Neural cell (in vitro differentiated cells): ENCODE results near the gene IQCF5. TPM values are rescaled to one million over a fixed set of nuclear protein-coding genes. Genes with fewer than 3 reads are reported as not detected.

ENCODE experiments used
- H2AFZ ChIP-seq: fragments of 200-600, 300-800 bp; sonication (generic), shearing (Covaris generic); 2 replicates; pipeline ENCODE4 v1.6.0; 2014; ENCODE audit warnings: low read depth, mild to moderate bottlenecking, antibody characterized with exemption, low read length, moderate library complexity
- H3F3A ChIP-seq: fragments of 200-600 bp; shearing (Covaris generic); 2 replicates; pipeline ENCODE4 v1.6.1; 2016; ENCODE audit warnings: mild to moderate bottlenecking, moderate library complexity, mixed read lengths, antibody characterized with exemption, low read length; ENCODE audit not compliant: insufficient read depth, poor library complexity, severe bottlenecking
- H3K27ac ChIP-seq: fragments of 200-600, 300-800 bp; sonication (generic), shearing (Covaris generic); 2 replicates; pipeline ENCODE4 v1.5.1; 2014; ENCODE audit warnings: mild to moderate bottlenecking, low read length, moderate library complexity
- H3K27me3 ChIP-seq: fragments of 300-800, 200-600 bp; sonication (generic), shearing (Covaris generic); 2 replicates; pipeline ENCODE4 v1.6.0; 2014; ENCODE audit warnings: mild to moderate bottlenecking, low read depth, low read length, moderate library complexity; ENCODE audit not compliant: insufficient read depth
- H3K36me3 ChIP-seq: fragments of 300-800, 200-600 bp; sonication (generic), shearing (Covaris generic); 2 replicates; pipeline ENCODE4 v1.5.1; 2014; ENCODE audit warnings: mild to moderate bottlenecking, antibody characterized with exemption, low read length, moderate library complexity; ENCODE audit not compliant: insufficient read depth
- H3K4me2 ChIP-seq: fragments of 300-800, 200-600 bp; sonication (generic), shearing (Covaris generic); 2 replicates; pipeline ENCODE4 v1.6.0; 2014; ENCODE audit warnings: mild to moderate bottlenecking, low read length
- H3K4me3 ChIP-seq: fragments of 300-800, 200-600 bp; sonication (generic), shearing (Covaris generic); 2 replicates; pipeline ENCODE4 v1.5.1; 2014; ENCODE audit warnings: mild to moderate bottlenecking, low read length, moderate library complexity
- H3K79me2 ChIP-seq: fragments of 200-600 bp; shearing (Covaris generic); replicated peaks from 2 replicates; pipeline ENCODE4 v1.6.0; 2014; ENCODE audit warnings: mild to moderate bottlenecking, low read length, moderate library complexity; ENCODE audit not compliant: insufficient read depth
- H3K9ac ChIP-seq: fragments of 300-800, 200-600 bp; sonication (generic), shearing (Covaris generic); 2 replicates; pipeline ENCODE4 v1.6.1; 2016; ENCODE audit warnings: mild to moderate bottlenecking, low read length, mixed read lengths
- H3K9me2 ChIP-seq: fragments of 200-600 bp; shearing (Covaris generic); 2 replicates; pipeline ENCODE4 v1.6.1; 2016; ENCODE audit warnings: mild to moderate bottlenecking, low read length, mixed read lengths; ENCODE audit not compliant: insufficient read depth
- H3K9me3 ChIP-seq: fragments of 200-600, 300-800 bp; sonication (generic), shearing (Covaris generic); 2 replicates; pipeline ENCODE4 v1.6.1; 2016; ENCODE audit warnings: mild to moderate bottlenecking, mixed run types, low read length, moderate library complexity, mixed read lengths
- H4K20me1 ChIP-seq: fragments of 200-600 bp; shearing (Covaris generic); 2 replicates; pipeline ENCODE4 v1.6.1; 2016; ENCODE audit warnings: mild to moderate bottlenecking, mixed run types; ENCODE audit not compliant: insufficient read depth
- CTCF ChIP-seq: fragments of 450-650 bp; IDR thresholded peaks from 2 replicates; pipeline ENCODE4 v1.5.1; 2014; ENCODE audit warnings: antibody characterized with exemption, mild to moderate bottlenecking, moderate library complexity; ENCODE audit not compliant: poor library complexity, severe bottlenecking
- EP300 ChIP-seq: fragments of 450-650 bp; conservative IDR thresholded peaks from 2 replicates; pipeline ENCODE4 v1.6.1; 2014; ENCODE audit warnings: antibody characterized with exemption, mild to moderate bottlenecking, moderate library complexity; ENCODE audit not compliant: poor library complexity, severe bottlenecking
- EZH2 ChIP-seq: fragments of 200-600, 300-800 bp; shearing (Covaris generic), sonication (generic); IDR thresholded peaks from 2 replicates; pipeline ENCODE4 v1.6.1; 2014; ENCODE audit warnings: antibody characterized with exemption, low read length, borderline replicate concordance, mild to moderate bottlenecking; ENCODE audit not compliant: insufficient read depth, poor library complexity, severe bottlenecking
- MXI1 ChIP-seq: fragments of 450-650 bp; conservative IDR thresholded peaks from 2 replicates; pipeline ENCODE4 v1.6.1; 2014; ENCODE audit warnings: antibody characterized with exemption, mild to moderate bottlenecking; ENCODE audit not compliant: poor library complexity, severe bottlenecking
- POLR2AphosphoS5 ChIP-seq: IDR thresholded peaks from 2 replicates; pipeline ENCODE4 v1.6.1; 2012
- RAD21 ChIP-seq: fragments of 450-650 bp; conservative IDR thresholded peaks from 2 replicates; pipeline ENCODE4 v1.6.1; 2014; ENCODE audit warnings: antibody characterized with exemption, mild to moderate bottlenecking, moderate library complexity
- REST ChIP-seq: IDR thresholded peaks from 2 replicates; pipeline ENCODE4 v1.6.1; 2012; ENCODE audit warnings: borderline replicate concordance
- SMC3 ChIP-seq: fragments of 450-650 bp; conservative IDR thresholded peaks from 2 replicates; pipeline ENCODE4 v1.6.1; 2014; ENCODE audit warnings: antibody characterized with exemption, mild to moderate bottlenecking, moderate library complexity; ENCODE audit not compliant: poor library complexity
- TAF1 ChIP-seq: IDR thresholded peaks from 2 replicates; pipeline ENCODE4 v1.6.1; 2012; ENCODE audit warnings: low read depth
- polyA plus RNA-seq: library from polyadenylated mRNA; depleted of rRNA; stranded (reverse); fragments of >200 nt; gene quantifications from 2 replicates; pipeline ENCODE4 v1.2.3, GENCODE V29; 2014

The IQCF5 gene
- polyA plus RNA-seq, 1 donor from 2014 or later = not detected

- Histone ChIP-seq H3K27me3 (no peaks in the 10 kb centered on the region), H3K27ac (no peak overlapping the region)
- no peak for TF ChIP-seq EZH2
- TF ChIP-seq REST = no peak
- TF ChIP-seq MXI1 = no peak
- TF ChIP-seq TAF1 = no peak
- no peak for TF ChIP-seq POLR2AphosphoS5
- TF ChIP-seq RAD21 = no peak
- no peak for TF ChIP-seq EP300
- no peak for TF ChIP-seq CTCF
- no peak for TF ChIP-seq SMC3
These were observed 11.0 kb upstream of the IQCF5 start for GRCh38 chr3:51886447-51886846.

GRCh38 chr3:51879937-51880336 is 4.5 kb upstream of the IQCF5 start:
- Histone ChIP-seq H2AFZ (no peak overlapping the region), H3K4me3 (no peak overlapping the region), H3F3A (no peaks in the 10 kb centered on the region), H3K79me2 (no peaks in the 10 kb centered on the region), H3K9me2 (no peaks in the 10 kb centered on the region), H3K36me3 (no peaks in the 10 kb centered on the region), H3K27ac (no peak overlapping the region), H3K4me2 (no peak overlapping the region), H3K9ac (no peak overlapping the region), H4K20me1 (no peaks in the 10 kb centered on the region), H3K27me3 (no peaks in the 10 kb centered on the region), H3K9me3 (no peaks in the 10 kb centered on the region)
- TF ChIP-seq RAD21 (no peak), EP300 (no peak), TAF1 (no peak), MXI1 (no peak), SMC3 (no peak), CTCF (no peak), REST (no peak), POLR2AphosphoS5 (no peak), EZH2 (no peak)

More at GRCh38 chr3:51886447-51886846, 11.0 kb upstream of the IQCF5 start:
- no peak overlapping the region for H3K4me2 ChIP-seq
- H3K9me2 ChIP-seq = no peaks in the 10 kb centered on the region
- H3K79me2 ChIP-seq = no peaks in the 10 kb centered on the region
- no peaks in the 10 kb centered on the region for H4K20me1 ChIP-seq
- no peak overlapping the region for H3K4me3 ChIP-seq
- no peak overlapping the region for H2AFZ ChIP-seq
- no peaks in the 10 kb centered on the region for H3F3A ChIP-seq
- H3K36me3 ChIP-seq = no peaks in the 10 kb centered on the region
- H3K9me3 ChIP-seq = no peaks in the 10 kb centered on the region
- no peak overlapping the region for H3K9ac ChIP-seq
